GM12891 (cell line): Measurements from ENCODE around the gene C1GALT1C1L. TPM values are rescaled to one million over a fixed set of nuclear protein-coding genes. Genes with fewer than 3 reads are reported as not detected.

Experiments used
- DNase-seq: peaks from one replicate; pipeline ENCODE4 v3.0.0; 2011; ENCODE audit warnings: low spot score; ENCODE audit not compliant: insufficient read length
- FAIRE-seq: peaks from 2 replicates; lab custom pipeline; 2011; peaks lifted over from hg19 to GRCh38; lab: Jason Lieb, UNC
- PAX5 ChIP-seq: IDR thresholded peaks from 2 replicates; pipeline ENCODE4 v1.6.1; 2011; ENCODE audit warnings: low read length, moderate library complexity, mild to moderate bottlenecking; ENCODE audit not compliant: insufficient read depth, severe bottlenecking
- POLR2A ChIP-seq: IDR thresholded peaks from 2 replicates; pipeline ENCODE4 v1.6.1; 2011; ENCODE audit warnings: low read depth, low read length, control low read depth
- POLR2AphosphoS5 ChIP-seq: IDR thresholded peaks from 2 replicates; pipeline ENCODE4 v1.6.1; 2011; ENCODE audit warnings: low read depth, low read length, control low read depth
- POU2F2 ChIP-seq: IDR thresholded peaks from 2 replicates; pipeline ENCODE4 v1.6.1; 2011; ENCODE audit warnings: low read depth, mild to moderate bottlenecking, control low read depth, low read length, moderate library complexity
- SPI1 ChIP-seq: IDR thresholded peaks from 2 replicates; pipeline ENCODE4 v1.6.1; 2011; ENCODE audit warnings: low read depth, low read length, control low read depth
- TAF1 ChIP-seq: IDR thresholded peaks from 2 replicates; pipeline ENCODE4 v1.6.1; 2011; ENCODE audit warnings: low read depth, low read length, control low read depth
- polyA plus RNA-seq: library from polyadenylated mRNA; unstranded; fragments of >200 nt; gene quantifications from one replicate; pipeline ENCODE4 v1.2.1, GENCODE V29; 2012; ENCODE audit warnings: low read depth, missing spikeins, inconsistent platforms; ENCODE audit not compliant: missing spikeins

C1GALT1C1L gene
- polyA plus RNA-seq = not detected

DNA sequence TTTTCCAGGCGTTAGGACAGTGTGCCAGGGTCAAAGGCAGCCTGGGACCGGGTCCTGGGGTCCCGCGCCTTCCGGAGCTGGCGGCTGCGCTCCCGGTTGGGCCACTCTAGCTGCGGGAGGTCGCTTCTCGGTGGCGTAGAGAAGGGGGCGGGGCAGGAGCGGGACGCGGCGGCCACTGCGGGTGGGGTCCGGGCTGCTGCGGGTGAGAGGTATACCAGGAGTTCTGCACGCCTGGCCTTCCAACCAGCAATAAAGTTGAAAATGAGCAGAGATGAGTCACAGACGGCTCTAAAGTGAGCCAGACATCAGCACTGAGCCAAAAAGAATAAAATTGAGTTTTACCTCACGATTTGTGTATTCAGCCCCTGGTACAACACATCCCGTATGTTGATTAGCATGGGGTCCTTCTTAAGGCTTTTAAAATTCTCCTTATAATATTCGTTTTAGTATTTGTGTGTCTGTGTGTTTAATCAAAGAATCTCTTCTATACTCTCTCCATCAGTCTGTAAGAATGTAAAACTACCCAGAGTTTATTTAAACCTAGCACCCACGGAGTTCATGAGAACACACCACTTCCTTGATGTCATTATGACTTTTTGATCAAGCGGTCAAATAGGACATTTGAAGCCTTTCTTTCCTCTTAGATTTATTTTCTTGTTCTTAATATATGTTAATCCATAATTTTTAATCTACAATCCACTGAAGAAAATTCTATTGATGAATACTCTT, at the start of gene C1GALT1C1L:
TSS of gene C1GALT1C1L (minus strand) at position 108 of the 729 bp plus-strand sequence. CDS start at position 1, 107 bp downstream.
- TF ChIP-seq PAX5 = no peak
- no peak for TF ChIP-seq POLR2A
- TF ChIP-seq SPI1 = no peak
- no peak for TF ChIP-seq POLR2AphosphoS5
- no peak for TF ChIP-seq POU2F2
- no peak for TF ChIP-seq TAF1
- DNase-seq = peak; percentile 8
- FAIRE-seq = peak; percentile 47

DNA sequence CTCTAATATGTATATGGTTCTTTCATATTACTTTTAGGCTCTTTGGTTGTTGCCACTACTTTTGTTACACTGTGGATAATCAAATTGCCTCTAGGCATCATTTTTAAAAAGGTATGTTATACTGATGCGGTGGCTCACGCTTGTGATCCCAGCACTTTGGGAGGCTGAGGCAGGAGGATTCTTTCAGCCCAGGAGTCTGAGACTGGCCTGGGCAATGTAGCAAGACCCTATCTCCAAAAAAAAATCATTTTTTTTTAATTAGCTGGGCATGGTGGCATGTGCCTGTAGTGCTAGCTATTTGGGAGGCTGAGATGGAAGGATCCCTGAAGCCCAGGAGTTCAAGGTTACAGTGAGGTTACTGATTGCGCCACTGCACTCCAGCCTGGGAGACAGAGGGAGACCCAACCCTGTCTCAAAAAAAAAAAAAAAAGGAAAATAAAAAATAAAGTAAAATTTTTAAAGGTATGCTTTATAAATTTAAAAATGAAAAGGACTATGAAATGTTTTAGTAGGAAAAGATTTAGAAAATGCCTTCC, 49.5 kb upstream of the C1GALT1C1L start:
- FAIRE-seq (no peak), DNase-seq (no peak)
- no peak for TF ChIP-seq POU2F2
- no peak for TF ChIP-seq POLR2AphosphoS5
- TF ChIP-seq POLR2A = no peak

GRCh38 chr2:43724728-43725526, 48.7 kb upstream of the C1GALT1C1L start:
- no peak for DNase-seq
- no peak for FAIRE-seq
- TF ChIP-seq POLR2AphosphoS5 (no peak), SPI1 (no peak), POLR2A (no peak)

DNA sequence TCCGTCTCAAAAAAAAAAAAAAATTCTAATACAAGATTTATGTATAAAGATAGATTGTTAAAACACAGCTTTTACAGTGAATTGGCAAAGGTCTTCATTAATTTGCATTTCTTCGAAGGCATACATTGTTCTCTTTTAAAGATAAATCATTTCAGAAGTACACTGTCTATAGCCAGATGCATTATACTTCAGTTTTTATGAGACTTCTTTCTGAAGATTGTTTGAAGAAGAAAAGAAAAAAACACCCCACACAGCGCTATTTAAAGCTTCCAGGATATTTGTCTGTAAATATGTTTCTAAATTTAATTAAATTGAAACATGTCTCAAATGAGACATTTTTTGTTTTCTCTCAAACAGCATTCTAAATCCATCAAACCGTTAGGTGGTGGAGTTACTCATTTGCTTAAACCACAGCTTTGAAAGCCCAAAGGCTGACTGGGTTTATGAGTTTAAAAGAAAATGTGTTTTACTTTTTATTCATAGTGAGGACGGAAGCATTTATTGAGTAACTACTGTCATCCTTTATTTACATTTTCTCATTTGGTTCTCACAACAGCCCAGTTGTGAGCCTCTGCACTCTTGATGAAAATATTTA, 42.4 kb upstream of the C1GALT1C1L start:
- TF ChIP-seq TAF1 (no peak), POLR2A (no peak), PAX5 (no peak), SPI1 (no peak), POLR2AphosphoS5 (no peak), POU2F2 (no peak)
- FAIRE-seq (no peak), DNase-seq (no peak)

DNA sequence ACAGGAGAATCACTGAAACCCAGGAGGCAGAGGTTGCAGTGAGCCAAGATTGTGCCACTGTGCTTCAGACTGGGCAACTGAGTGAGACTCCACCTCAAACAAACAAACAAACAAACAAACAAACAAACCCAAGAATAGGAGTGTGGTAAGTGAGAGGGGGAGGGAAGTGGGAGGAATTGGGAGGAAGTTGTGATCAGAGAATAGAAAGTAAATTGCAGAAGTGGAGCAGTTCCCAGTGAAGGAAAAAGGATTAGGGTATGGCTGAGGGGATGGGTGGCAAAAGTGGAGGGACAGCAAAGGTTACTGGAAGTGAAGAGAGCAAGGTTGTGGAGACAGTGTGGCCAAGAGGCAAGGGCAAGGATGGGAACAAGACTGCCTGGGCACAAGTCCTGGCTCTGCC, 41.1 kb upstream of the C1GALT1C1L start:
- TF ChIP-seq PAX5 (no peak), SPI1 (peak; percentile 49), POLR2AphosphoS5 (no peak), POLR2A (no peak), TAF1 (no peak), POU2F2 (no peak)
- no peak for FAIRE-seq
- no peak for DNase-seq

GRCh38 chr2:43715300-43716098, 39.3 kb upstream of the C1GALT1C1L start:
- FAIRE-seq = no peak
- TF ChIP-seq POLR2A = no peak
- no peak for TF ChIP-seq TAF1
- TF ChIP-seq POLR2AphosphoS5 = no peak
- TF ChIP-seq POU2F2 = no peak
- no peak for TF ChIP-seq PAX5
- TF ChIP-seq SPI1 = no peak
- no peak for DNase-seq

GRCh38 chr2:43714164-43714563, 37.9 kb upstream of the C1GALT1C1L start:
- DNase-seq (no peak), FAIRE-seq (no peak)
- TF ChIP-seq POLR2AphosphoS5 (no peak), POU2F2 (no peak), POLR2A (no peak), TAF1 (no peak), SPI1 (no peak), PAX5 (no peak)

DNA sequence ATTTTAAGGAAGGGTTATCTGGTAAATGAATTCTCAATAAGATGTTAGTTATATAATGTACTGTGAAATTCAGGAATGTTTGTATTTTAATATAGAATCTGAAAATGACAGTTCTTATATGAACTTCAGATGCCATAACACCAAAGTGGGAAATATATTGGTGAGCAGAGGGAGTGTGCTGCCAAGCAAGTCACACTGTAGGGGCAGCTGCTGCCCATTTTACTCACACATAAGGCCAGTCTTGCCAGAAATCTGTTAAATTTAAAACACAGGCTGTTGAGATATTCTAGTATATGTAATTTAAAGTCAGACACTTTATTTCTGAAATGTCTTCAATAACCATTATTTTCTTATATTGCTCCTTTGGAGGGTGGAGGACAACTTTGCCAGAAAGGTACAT, 34.6 kb upstream of the C1GALT1C1L start:
- no peak for DNase-seq
- TF ChIP-seq POLR2A = no peak
- FAIRE-seq = no peak

DNA sequence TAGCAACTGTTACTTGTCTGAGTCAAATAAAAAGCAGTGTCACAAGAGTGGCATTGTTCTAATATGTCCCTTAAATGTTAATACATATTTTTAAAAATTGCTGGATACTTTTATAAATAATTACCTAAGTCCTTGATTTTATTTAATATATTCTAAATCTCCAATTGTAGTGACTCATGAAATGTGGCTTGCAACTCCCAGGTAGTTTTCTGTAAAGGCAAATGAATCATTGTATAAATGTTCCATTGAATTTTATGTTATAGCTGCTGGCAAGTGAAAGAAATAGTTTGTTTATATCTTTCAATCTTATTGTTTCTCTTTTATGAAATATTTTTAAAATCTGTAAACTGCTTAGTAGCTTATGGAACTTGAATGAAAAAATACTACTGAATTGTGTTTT, 32.7 kb upstream of the C1GALT1C1L start:
- no peak for FAIRE-seq
- no peak for DNase-seq
- TF ChIP-seq SPI1 (no peak), POLR2A (no peak), POU2F2 (no peak), POLR2AphosphoS5 (no peak), TAF1 (no peak), PAX5 (no peak)
